HG02943 (cell line): ENCODE data around the gene DNTTIP2.
"Not testable (repeated sequence)": the region's sequence is repeated elsewhere in the genome, so short reads cannot be mapped to it uniquely, and the experiment has no call there.

Experiments
- ATAC-seq: cut with Tn5 transposase; IDR thresholded peaks from one replicate; pipeline ENCODE4 v1.9.1; 2021; ENCODE audit warnings: mild to moderate bottlenecking, low read depth, moderate library complexity; ENCODE audit not compliant: unreplicated experiment

DNTTIP2 gene

GRCh38 chr1:93842750-93843500, 36.1 kb downstream of the DNTTIP2 start:
- no peak for ATAC-seq

- ATAC-seq, result no peak
Observed at GRCh38 chr1:93841771-93842170, 37.2 kb downstream of the DNTTIP2 start.

GRCh38 chr1:93840956-93841482, 38.0 kb downstream of the DNTTIP2 start:
- no peak for ATAC-seq

- no peak for ATAC-seq
Observed at GRCh38 chr1:93839753-93840152, 39.3 kb downstream of the DNTTIP2 start.

GRCh38 chr1:93839307-93839706, 39.7 kb downstream of the DNTTIP2 start:
- no peak for ATAC-seq

- no peak for ATAC-seq
Observed at GRCh38 chr1:93837961-93838360, 41.0 kb downstream of the DNTTIP2 start.

- ATAC-seq, result not testable (repeated sequence)
Observed at GRCh38 chr1:93833293-93833692, 45.7 kb downstream of the DNTTIP2 start.

- ATAC-seq, result no peak
Observed at GRCh38 chr1:93829061-93829460, 49.9 kb downstream of the DNTTIP2 start.

GRCh38 chr1:93828367-93828755, 50.6 kb downstream of the DNTTIP2 start:
- no peak for ATAC-seq

GRCh38 chr1:93827633-93828366, 51.2 kb downstream of the DNTTIP2 start:
- no peak for ATAC-seq

GRCh38 chr1:93827128-93827527, 51.9 kb downstream of the DNTTIP2 start:
- ATAC-seq, result no peak

- no peak for ATAC-seq
Observed at GRCh38 chr1:93824834-93825233, 54.2 kb downstream of the DNTTIP2 start.

- no peak for ATAC-seq
Observed at GRCh38 chr1:93822730-93823425, 56.1 kb downstream of the DNTTIP2 start.

- no peak for ATAC-seq
Observed at GRCh38 chr1:93821423-93822144, 57.4 kb downstream of the DNTTIP2 start.

GRCh38 chr1:93820554-93821422, 58.2 kb downstream of the DNTTIP2 start:
- ATAC-seq, result no peak

- ATAC-seq, result no peak
Observed at GRCh38 chr1:93818570-93818959, 60.4 kb downstream of the DNTTIP2 start.

GRCh38 chr1:93817819-93818569, 61.0 kb downstream of the DNTTIP2 start:
- ATAC-seq, result no peak

GRCh38 chr1:93816970-93817678, 61.9 kb downstream of the DNTTIP2 start:
- no peak for ATAC-seq
